HepG2 (cell line): Measurements from ENCODE around the gene TRIO. TPM values are rescaled to one million over a fixed set of nuclear protein-coding genes. Genes with fewer than 3 reads are reported as not detected.

ENCODE experiments used
- BCL6 ChIP-seq: IDR thresholded peaks from 2 replicates; pipeline ENCODE4 v1.6.1; 2016; ENCODE audit warnings: missing genetic modification reagents, missing compliant biosample characterization
- HDAC2 ChIP-seq: sonication (generic); formaldehyde crosslinking; IDR thresholded peaks from 2 replicates; pipeline ENCODE4 v1.4.0; 2020; ENCODE audit warnings: missing genetic modification reagents
- NR2C2 ChIP-seq: sonication (generic); formaldehyde crosslinking; IDR thresholded peaks from 2 replicates; pipeline ENCODE4 v1.4.0; 2020; ENCODE audit warnings: missing genetic modification reagents, mild to moderate bottlenecking, moderate library complexity, borderline replicate concordance
- SMARCE1 ChIP-seq: fragments of 450-650 bp; IDR thresholded peaks from 2 replicates; pipeline ENCODE4 v1.6.1; 2017; ENCODE audit warnings: borderline replicate concordance
- TARDBP ChIP-seq: sonication (generic); formaldehyde crosslinking; IDR thresholded peaks from 2 replicates; pipeline ENCODE4 v1.8.0; 2022; ENCODE audit warnings: mild to moderate bottlenecking, missing genetic modification reagents
- ZNF230 ChIP-seq: sonication (generic); formaldehyde crosslinking; IDR thresholded peaks from 2 replicates; pipeline ENCODE4 v1.4.0; 2020; ENCODE audit warnings: mild to moderate bottlenecking, missing genetic modification reagents
- ZNF264 ChIP-seq: sonication (generic); formaldehyde crosslinking; IDR thresholded peaks from 2 replicates; pipeline ENCODE4 v1.4.0; 2020; ENCODE audit warnings: missing genetic modification reagents
- ZNF383 ChIP-seq: sonication (generic); formaldehyde crosslinking; IDR thresholded peaks from 2 replicates; pipeline ENCODE4 v1.4.0; 2020; ENCODE audit warnings: missing genetic modification reagents, mild to moderate bottlenecking, borderline replicate concordance
- ZNF761 ChIP-seq: sonication (generic); formaldehyde crosslinking; conservative IDR thresholded peaks from 2 replicates; pipeline ENCODE4 v1.4.0; 2020; ENCODE audit warnings: mild to moderate bottlenecking, missing genetic modification reagents
- ZSCAN25 ChIP-seq: sonication (generic); formaldehyde crosslinking; IDR thresholded peaks from 2 replicates; pipeline ENCODE4 v1.8.0; 2022; ENCODE audit warnings: mild to moderate bottlenecking, missing genetic modification reagents
- polyA plus RNA-seq, 8 experiments: library from polyadenylated mRNA; depleted of rRNA in 3 of 8; stranded (reverse) in 7 of 8; unstranded in 1 of 8; fragments of >200 nt; fragmentation: Illumina TruSeq in 4 of 8; extraction: Trizol in 4 of 8; gene quantifications; 2 replicates each; pipeline versions ENCODE4 v1.2.1 to v1.2.3, GENCODE V29; 2011 to 2016; ENCODE audit warnings: low read depth in 4 of 8, missing spikeins in 1 of 8, mixed read lengths in 1 of 8; ENCODE audit not compliant: insufficient read depth in 1 of 8
- total RNA-seq, 5 experiments: library from RNA; depleted of rRNA; stranded (reverse); fragments of >200 nt; fragmentation: Illumina TruSeq; extraction: Trizol; gene quantifications; 2 replicates each; pipeline ENCODE4 v1.2.3, GENCODE V29; 2016; ENCODE audit warnings: low read depth in 1 of 5
- TF ChIP-seq, protein P1 (sequence below): sonication (generic); formaldehyde crosslinking; IDR thresholded peaks from 2 replicates; pipeline ENCODE4 v1.8.0; 2022; ENCODE audit warnings: missing genetic modification reagents, mild to moderate bottlenecking, inconsistent platforms, borderline replicate concordance
- TF ChIP-seq, protein P2 (sequence below): sonication (generic); formaldehyde crosslinking; IDR thresholded peaks from 2 replicates; pipeline ENCODE4 v1.4.0; 2020; ENCODE audit warnings: mild to moderate bottlenecking, missing genetic modification reagents, borderline replicate concordance
- TF ChIP-seq, protein P3 (sequence below), 2 experiments: sonication (generic) in 1 of 2; formaldehyde crosslinking in 1 of 2; IDR thresholded peaks; 2 replicates each; pipeline versions ENCODE4 v1.4.0 to v1.6.1; 2016 to 2020; ENCODE audit warnings: borderline replicate concordance in 1 of 2, low read depth in 1 of 2, mild to moderate bottlenecking in 1 of 2, missing genetic modification reagents in 1 of 2
- TF ChIP-seq, protein P4 (sequence below): sonication (generic); formaldehyde crosslinking; IDR thresholded peaks from 2 replicates; pipeline ENCODE4 v1.5.1; 2020; ENCODE audit warnings: mild to moderate bottlenecking, moderate library complexity, missing genetic modification reagents
- TF ChIP-seq, protein P5 (sequence below): sonication (generic); formaldehyde crosslinking; conservative IDR thresholded peaks from 2 replicates; pipeline ENCODE4 v1.4.0; 2020; ENCODE audit warnings: missing genetic modification reagents
- TF ChIP-seq, protein P6 (sequence below): conservative IDR thresholded peaks from 2 replicates; pipeline ENCODE4 v1.6.1; 2018; ENCODE audit warnings: missing genetic modification reagents

Gene TRIO
- total and polyA plus RNA-seq, 2 of the 13 experiments (the other 11 are each of a cell fraction or from before 2014, with no cell fraction given), result 45.2 to 45.9 TPM

DNA sequence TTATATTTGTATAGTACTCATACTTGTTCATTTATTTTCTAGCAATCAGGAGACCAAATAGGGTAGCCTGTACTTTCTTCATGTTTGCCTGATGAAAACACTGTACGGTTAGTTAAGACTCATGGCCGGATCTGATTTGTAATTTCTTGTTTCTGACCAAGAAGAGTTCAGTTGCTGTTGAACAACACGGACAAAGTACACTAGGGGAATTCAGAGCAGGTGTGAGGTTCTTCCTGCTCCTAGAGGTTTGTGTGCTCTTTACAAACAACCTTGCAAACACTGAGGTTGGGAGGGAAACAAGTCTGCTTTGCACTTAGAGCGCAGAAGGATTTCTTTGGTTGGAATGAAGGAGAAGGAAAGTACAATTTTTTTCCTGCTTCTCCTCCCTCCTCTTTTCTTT is 69.7 kb downstream of the TRIO start (continued):
- TF ChIP-seq, protein P1, sequence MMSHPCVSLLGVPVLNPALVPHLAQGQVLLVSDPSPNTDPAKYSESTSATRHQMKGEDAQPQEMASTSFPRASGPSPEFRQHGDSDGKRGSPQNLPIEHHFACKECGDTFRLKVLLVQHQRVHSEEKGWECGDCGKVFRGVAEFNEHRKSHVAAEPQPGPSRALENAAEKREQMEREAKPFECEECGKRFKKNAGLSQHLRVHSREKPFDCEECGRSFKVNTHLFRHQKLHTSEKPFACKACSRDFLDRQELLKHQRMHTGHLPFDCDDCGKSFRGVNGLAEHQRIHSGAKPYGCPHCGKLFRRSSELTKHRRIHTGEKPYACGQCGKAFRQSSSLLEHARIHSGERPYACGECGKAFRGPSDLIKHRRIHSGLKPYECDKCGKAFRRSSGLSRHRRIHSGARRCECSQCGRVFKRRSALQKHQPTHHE, result no peak
- TF ChIP-seq ZNF264 (CRISPR knock-in tag) (0 out of 2 replicates have a peak, but pooled peaks have one; percentile 32), ZSCAN25 (no peak), TARDBP (CRISPR knock-in tag) (no peak), NR2C2 (no peak), SMARCE1 (no peak), BCL6 (peak; percentile 97), ZNF383 (no peak), HDAC2 (CRISPR knock-in tag) (peak; percentile 86), ZNF761 (CRISPR knock-in tag) (no peak), ZNF230 (CRISPR knock-in tag) (no peak)
- TF ChIP-seq, protein P2, sequence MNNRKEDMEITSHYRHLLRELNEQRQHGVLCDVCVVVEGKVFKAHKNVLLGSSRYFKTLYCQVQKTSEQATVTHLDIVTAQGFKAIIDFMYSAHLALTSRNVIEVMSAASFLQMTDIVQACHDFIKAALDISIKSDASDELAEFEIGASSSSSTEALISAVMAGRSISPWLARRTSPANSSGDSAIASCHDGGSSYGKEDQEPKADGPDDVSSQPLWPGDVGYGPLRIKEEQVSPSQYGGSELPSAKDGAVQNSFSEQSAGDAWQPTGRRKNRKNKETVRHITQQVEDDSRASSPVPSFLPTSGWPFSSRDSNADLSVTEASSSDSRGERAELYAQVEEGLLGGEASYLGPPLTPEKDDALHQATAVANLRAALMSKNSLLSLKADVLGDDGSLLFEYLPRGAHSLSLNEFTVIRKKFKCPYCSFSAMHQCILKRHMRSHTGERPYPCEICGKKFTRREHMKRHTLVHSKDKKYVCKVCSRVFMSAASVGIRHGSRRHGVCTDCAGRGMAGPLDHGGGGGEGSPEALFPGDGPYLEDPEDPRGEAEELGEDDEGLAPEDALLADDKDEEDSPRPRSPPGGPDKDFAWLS, result no peak
- TF ChIP-seq, protein P3, sequence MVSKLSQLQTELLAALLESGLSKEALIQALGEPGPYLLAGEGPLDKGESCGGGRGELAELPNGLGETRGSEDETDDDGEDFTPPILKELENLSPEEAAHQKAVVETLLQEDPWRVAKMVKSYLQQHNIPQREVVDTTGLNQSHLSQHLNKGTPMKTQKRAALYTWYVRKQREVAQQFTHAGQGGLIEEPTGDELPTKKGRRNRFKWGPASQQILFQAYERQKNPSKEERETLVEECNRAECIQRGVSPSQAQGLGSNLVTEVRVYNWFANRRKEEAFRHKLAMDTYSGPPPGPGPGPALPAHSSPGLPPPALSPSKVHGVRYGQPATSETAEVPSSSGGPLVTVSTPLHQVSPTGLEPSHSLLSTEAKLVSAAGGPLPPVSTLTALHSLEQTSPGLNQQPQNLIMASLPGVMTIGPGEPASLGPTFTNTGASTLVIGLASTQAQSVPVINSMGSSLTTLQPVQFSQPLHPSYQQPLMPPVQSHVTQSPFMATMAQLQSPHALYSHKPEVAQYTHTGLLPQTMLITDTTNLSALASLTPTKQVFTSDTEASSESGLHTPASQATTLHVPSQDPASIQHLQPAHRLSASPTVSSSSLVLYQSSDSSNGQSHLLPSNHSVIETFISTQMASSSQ (IDR thresholded peaks at IDR 0.05; ENCODE audit: low read depth), result no peak; the same call in 1 of the 2 replicates
- TF ChIP-seq, protein P3 (CRISPR knock-in tag; IDR thresholded peaks at IDR 0.05; ENCODE audit: borderline replicate concordance), result no peak
- TF ChIP-seq, protein P4, sequence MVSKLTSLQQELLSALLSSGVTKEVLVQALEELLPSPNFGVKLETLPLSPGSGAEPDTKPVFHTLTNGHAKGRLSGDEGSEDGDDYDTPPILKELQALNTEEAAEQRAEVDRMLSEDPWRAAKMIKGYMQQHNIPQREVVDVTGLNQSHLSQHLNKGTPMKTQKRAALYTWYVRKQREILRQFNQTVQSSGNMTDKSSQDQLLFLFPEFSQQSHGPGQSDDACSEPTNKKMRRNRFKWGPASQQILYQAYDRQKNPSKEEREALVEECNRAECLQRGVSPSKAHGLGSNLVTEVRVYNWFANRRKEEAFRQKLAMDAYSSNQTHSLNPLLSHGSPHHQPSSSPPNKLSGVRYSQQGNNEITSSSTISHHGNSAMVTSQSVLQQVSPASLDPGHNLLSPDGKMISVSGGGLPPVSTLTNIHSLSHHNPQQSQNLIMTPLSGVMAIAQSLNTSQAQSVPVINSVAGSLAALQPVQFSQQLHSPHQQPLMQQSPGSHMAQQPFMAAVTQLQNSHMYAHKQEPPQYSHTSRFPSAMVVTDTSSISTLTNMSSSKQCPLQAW, result no peak
- TF ChIP-seq, protein P5, sequence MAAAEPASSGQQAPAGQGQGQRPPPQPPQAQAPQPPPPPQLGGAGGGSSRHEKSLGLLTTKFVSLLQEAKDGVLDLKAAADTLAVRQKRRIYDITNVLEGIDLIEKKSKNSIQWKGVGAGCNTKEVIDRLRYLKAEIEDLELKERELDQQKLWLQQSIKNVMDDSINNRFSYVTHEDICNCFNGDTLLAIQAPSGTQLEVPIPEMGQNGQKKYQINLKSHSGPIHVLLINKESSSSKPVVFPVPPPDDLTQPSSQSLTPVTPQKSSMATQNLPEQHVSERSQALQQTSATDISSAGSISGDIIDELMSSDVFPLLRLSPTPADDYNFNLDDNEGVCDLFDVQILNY, result no peak
- TF ChIP-seq, protein P6, sequence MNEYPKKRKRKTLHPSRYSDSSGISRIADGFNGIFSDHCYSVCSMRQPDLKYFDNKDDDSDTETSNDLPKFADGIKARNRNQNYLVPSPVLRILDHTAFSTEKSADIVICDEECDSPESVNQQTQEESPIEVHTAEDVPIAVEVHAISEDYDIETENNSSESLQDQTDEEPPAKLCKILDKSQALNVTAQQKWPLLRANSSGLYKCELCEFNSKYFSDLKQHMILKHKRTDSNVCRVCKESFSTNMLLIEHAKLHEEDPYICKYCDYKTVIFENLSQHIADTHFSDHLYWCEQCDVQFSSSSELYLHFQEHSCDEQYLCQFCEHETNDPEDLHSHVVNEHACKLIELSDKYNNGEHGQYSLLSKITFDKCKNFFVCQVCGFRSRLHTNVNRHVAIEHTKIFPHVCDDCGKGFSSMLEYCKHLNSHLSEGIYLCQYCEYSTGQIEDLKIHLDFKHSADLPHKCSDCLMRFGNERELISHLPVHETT (CRISPR knock-in tag), result no peak
